PC-9 (cell line): ENCODE data around the gene EHBP1.

ENCODE experiments used
- EZH2 ChIP-seq: fragments of 200-600 bp; sonication (generic); IDR thresholded peaks from 2 replicates; pipeline ENCODE4 v1.8.0; 2017; ENCODE audit warnings: antibody characterized with exemption, low read depth
- TF ChIP-seq, protein P1 (sequence below): fragments of 200-600 bp; sonication (generic); conservative IDR thresholded peaks from 2 replicates; pipeline ENCODE4 v1.6.1; 2017; ENCODE audit warnings: mixed run types, antibody characterized with exemption, mild to moderate bottlenecking, moderate library complexity

DNA sequence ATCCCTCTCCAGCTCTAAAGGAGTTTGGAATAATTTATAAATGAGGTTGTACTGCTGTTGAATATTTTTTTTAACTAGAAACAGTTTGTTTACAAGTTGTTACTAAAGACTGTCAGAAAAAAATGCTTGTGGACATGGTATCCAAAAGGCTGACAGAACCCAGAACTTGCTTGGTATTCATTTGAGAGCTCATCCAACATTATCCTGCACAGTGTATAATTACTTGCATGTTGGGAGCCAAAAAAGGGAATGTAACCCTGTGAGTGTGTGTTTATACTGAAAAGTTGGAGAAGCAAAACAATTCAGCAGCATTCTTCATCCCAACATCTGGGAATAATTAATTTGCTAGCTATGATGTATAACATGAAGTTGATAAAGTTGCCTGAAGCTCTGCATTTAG lies 42.1 kb upstream of the EHBP1 start:
- TF ChIP-seq, protein P1, sequence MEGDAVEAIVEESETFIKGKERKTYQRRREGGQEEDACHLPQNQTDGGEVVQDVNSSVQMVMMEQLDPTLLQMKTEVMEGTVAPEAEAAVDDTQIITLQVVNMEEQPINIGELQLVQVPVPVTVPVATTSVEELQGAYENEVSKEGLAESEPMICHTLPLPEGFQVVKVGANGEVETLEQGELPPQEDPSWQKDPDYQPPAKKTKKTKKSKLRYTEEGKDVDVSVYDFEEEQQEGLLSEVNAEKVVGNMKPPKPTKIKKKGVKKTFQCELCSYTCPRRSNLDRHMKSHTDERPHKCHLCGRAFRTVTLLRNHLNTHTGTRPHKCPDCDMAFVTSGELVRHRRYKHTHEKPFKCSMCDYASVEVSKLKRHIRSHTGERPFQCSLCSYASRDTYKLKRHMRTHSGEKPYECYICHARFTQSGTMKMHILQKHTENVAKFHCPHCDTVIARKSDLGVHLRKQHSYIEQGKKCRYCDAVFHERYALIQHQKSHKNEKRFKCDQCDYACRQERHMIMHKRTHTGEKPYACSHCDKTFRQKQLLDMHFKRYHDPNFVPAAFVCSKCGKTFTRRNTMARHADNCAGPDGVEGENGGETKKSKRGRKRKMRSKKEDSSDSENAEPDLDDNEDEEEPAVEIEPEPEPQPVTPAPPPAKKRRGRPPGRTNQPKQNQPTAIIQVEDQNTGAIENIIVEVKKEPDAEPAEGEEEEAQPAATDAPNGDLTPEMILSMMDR = no peak
- no peak for TF ChIP-seq EZH2
